ENCODE results near the gene TRIM46. TPM values are rescaled to one million over a fixed set of nuclear protein-coding genes. Genes with fewer than 3 reads are reported as not detected.

TRIM46 gene
- total RNA-seq, 6 experiments from 2014 or later, result 0.09 to 0.15 TPM; not detected in 4

DNA sequence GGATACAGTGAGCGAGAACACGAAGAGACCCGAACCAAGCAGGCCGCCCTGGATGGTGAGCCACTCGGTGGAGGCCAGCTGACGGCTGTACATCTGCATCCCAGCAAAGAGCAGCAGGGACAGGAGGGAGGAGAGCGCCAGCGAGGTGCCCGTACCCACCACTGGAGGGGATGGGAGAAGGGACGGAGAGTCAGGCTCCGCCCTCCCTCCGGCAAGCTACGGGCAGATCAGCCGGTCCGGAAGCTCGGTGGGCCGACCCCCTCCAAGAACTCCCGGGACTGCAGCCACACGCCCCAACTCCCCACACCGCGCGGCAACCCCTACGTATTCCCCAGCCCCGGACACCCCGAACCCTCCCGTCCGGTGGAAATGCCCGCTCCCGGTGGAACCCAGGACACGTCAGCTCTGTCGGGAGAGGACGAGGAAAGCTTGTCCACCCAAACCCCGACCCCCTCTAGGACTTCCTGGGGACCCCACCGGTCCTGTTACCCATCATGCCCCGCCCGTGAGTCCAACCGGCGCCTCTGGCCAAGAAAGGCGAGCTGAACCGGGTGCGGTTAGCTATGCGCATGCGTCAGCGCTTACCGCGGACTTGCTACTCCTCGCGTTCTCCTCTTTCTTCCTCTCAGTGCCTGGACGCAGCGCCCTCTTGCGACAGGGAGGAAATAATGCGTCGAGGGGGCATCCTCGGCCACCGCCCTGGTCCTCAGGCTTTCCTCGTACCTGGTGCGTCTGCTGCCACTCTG lies 744 bp upstream of the TRIM46 start, which contains the start of gene KRTCAP2:
Gene KRTCAP2 (minus strand): TSS at position 573 of the 746 bp plus-strand sequence. CDS start 80 bp downstream, at position 493.
- intact Hi-C loops (cut with DNase I), result no loop called here
- Histone ChIP-seq H3K27ac (peak within 1 kb of the TSS; percentile 73 to 87 (median 78)), H3K27me3 (no peaks in the 10 kb centered on the region), H3K4me1 (peaks cover 0 to 7% (median 0%) of the 10 kb centered on the region in 4 donors), H3K4me3 (peak within 1 kb of the TSS; percentile 73 to 94 (median 87)), H3K36me3 (peaks cover 0 to 10% (median 5%) of the 10 kb centered on the region in 4 donors), H3K9me3 (no peaks in the 10 kb centered on the region)
- TF ChIP-seq POLR2A (IDR thresholded peaks at IDR 0.05), result peak; percentile 60
- TF ChIP-seq, protein P1, sequence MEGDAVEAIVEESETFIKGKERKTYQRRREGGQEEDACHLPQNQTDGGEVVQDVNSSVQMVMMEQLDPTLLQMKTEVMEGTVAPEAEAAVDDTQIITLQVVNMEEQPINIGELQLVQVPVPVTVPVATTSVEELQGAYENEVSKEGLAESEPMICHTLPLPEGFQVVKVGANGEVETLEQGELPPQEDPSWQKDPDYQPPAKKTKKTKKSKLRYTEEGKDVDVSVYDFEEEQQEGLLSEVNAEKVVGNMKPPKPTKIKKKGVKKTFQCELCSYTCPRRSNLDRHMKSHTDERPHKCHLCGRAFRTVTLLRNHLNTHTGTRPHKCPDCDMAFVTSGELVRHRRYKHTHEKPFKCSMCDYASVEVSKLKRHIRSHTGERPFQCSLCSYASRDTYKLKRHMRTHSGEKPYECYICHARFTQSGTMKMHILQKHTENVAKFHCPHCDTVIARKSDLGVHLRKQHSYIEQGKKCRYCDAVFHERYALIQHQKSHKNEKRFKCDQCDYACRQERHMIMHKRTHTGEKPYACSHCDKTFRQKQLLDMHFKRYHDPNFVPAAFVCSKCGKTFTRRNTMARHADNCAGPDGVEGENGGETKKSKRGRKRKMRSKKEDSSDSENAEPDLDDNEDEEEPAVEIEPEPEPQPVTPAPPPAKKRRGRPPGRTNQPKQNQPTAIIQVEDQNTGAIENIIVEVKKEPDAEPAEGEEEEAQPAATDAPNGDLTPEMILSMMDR (IDR thresholded peaks at IDR 0.05), result peak; percentile 86 to 98 (median 97)
- DNase-seq (peak; percentile 95 to 97 (median 95)), ATAC-seq (peak; percentile 82 to 90 (median 86))
- WGBS (ENCODE audit: insufficient coverage, low coverage, low lambda C conversion rate, missing lambda C conversion rate), result 0% methylated on average over 18 of the region's 57 CpGs

GRCh38 chr1:155174324-155175280 lies 953 bp downstream of the TRIM46 start:
- TF ChIP-seq, protein P1 (IDR thresholded peaks at IDR 0.05), result no peak
- no peak for TF ChIP-seq POLR2A (IDR thresholded peaks at IDR 0.05)
- 10% methylated on average over 31 of the region's 35 CpGs for WGBS (ENCODE audit: insufficient coverage, low coverage, low lambda C conversion rate, missing lambda C conversion rate)
- no peak overlapping the region for H3K27ac ChIP-seq
- no peaks in the 10 kb centered on the region for H3K27me3 ChIP-seq
- DNase-seq (peak in 2 of 3 donors; percentile 52 to 55), ATAC-seq (no peak)
- no peak overlapping the region for H3K4me3 ChIP-seq
- H3K36me3 ChIP-seq, result peaks cover 0 to 4% (median 1%) of the 10 kb centered on the region in 4 donors
- H3K4me1 ChIP-seq, result peaks cover 0 to 7% (median 0%) of the 10 kb centered on the region in 4 donors
- no peaks in the 10 kb centered on the region for H3K9me3 ChIP-seq
- intact Hi-C loops (cut with DNase I), result no loop called here

DNA sequence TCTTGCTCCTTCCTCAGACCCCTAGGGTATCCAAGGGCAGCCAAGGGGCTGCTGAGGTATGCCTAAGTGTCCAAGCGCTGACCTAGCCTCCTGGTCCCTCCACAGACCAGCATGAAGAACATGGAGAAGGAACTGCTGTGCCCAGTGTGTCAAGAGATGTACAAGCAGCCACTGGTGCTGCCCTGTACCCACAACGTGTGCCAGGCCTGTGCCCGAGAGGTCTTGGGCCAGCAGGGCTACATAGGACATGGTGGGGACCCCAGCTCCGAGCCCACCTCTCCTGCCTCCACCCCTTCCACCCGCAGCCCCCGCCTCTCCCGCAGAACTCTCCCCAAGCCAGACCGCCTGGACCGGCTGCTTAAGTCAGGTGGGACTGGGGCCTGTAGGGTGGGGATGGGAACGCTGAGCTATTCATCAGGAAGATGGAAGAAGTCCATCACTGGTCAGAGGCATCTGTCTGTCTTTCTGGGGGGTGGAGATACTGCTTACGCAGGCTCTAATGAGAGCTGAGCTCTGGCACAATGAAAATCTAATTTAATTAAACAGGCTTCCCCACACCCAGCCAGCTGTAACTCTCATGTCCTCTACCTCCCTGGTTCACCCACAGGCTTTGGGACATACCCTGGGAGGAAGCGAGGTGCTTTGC lies 1.8 kb downstream of the TRIM46 start:
- peaks cover 0 to 7% (median 0%) of the 10 kb centered on the region in 4 donors for H3K4me1 ChIP-seq
- peak in 1 of 3 donors; percentile 52 for DNase-seq
- no peak overlapping the region for H3K27ac ChIP-seq
- 61% methylated on average over 3 of the region's 12 CpGs for WGBS (ENCODE audit: insufficient coverage, low coverage, low lambda C conversion rate, missing lambda C conversion rate)
- no peaks in the 10 kb centered on the region for H3K9me3 ChIP-seq
- no peaks in the 10 kb centered on the region for H3K36me3 ChIP-seq
- TF ChIP-seq POLR2A (IDR thresholded peaks at IDR 0.05), result no peak
- TF ChIP-seq, protein P1 (IDR thresholded peaks at IDR 0.05), result no peak
- ATAC-seq, result no peak
- H3K27me3 ChIP-seq, result no peaks in the 10 kb centered on the region
- intact Hi-C loops (cut with DNase I), result no loop called here
- H3K4me3 ChIP-seq, result no peak overlapping the region

DNA sequence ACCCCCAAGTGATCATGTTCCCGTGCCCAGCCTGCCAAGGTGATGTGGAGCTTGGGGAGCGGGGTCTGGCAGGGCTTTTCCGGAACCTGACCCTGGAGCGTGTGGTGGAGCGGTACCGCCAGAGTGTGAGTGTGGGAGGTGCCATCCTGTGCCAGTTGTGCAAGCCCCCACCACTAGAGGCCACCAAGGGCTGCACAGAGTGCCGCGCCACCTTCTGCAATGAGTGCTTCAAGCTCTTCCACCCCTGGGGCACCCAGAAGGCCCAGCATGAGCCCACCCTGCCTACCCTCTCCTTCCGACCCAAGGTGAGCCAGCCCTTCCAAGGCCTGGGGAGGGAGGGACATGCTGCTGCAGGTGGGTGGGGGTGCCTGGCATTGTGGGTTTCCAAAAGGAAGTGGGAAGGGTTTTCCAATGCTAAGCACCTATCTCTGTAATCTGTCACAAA lies 2.3 kb downstream of the TRIM46 start:
- intact Hi-C loops (cut with DNase I), result no loop called here
- H3K27ac ChIP-seq, result no peak overlapping the region
- ATAC-seq (no peak), DNase-seq (peak in 1 of 3 donors; percentile 54)
- no peaks in the 10 kb centered on the region for H3K27me3 ChIP-seq
- H3K4me3 ChIP-seq, result no peak overlapping the region
- no peak for TF ChIP-seq POLR2A (IDR thresholded peaks at IDR 0.05)
- TF ChIP-seq, protein P1 (IDR thresholded peaks at IDR 0.05), result no peak
- no CpG with 5 or more reads among the region's 9 CpGs for WGBS (ENCODE audit: insufficient coverage, low coverage, low lambda C conversion rate, missing lambda C conversion rate)
- peaks cover 0 to 7% (median 0%) of the 10 kb centered on the region in 4 donors for H3K4me1 ChIP-seq
- H3K9me3 ChIP-seq, result no peaks in the 10 kb centered on the region
- H3K36me3 ChIP-seq, result no peaks in the 10 kb centered on the region

All from right lobe of liver (tissue), 6 donors.